ENCODE data around the gene KLHDC7A.

KLHDC7A gene

GRCh38 chr1:18508084-18508483, 27.4 kb downstream of the KLHDC7A start:
- DNase-seq (ENCODE audit: low read depth in 2 of 2), result no peak

- DNase-seq (ENCODE audit: low read depth in 2 of 2), result no peak
Measured at GRCh38 chr1:18511149-18511873, 30.6 kb downstream of the KLHDC7A start.

- DNase-seq (ENCODE audit: low read depth in 2 of 2), result no peak
Measured at GRCh38 chr1:18511874-18512150, 31.1 kb downstream of the KLHDC7A start.

- no peak for DNase-seq (ENCODE audit: low read depth in 2 of 2)
Measured at GRCh38 chr1:18512883-18513282, 32.2 kb downstream of the KLHDC7A start.

- DNase-seq (ENCODE audit: low read depth in 2 of 2), result no peak
Measured at GRCh38 chr1:18513995-18514394, 33.3 kb downstream of the KLHDC7A start.

GRCh38 chr1:18515120-18515667, 34.5 kb downstream of the KLHDC7A start:
- DNase-seq (ENCODE audit: low read depth in 2 of 2), result no peak

- no peak for DNase-seq (ENCODE audit: low read depth in 2 of 2)
Measured at GRCh38 chr1:18516473-18516872, 35.7 kb downstream of the KLHDC7A start.

- DNase-seq (ENCODE audit: low read depth in 2 of 2), result no peak
Measured at GRCh38 chr1:18526436-18527275, 45.9 kb downstream of the KLHDC7A start.

GRCh38 chr1:18527514-18527913, 46.8 kb downstream of the KLHDC7A start:
- no peak for DNase-seq (ENCODE audit: low read depth in 2 of 2)

GRCh38 chr1:18527921-18528320, 47.2 kb downstream of the KLHDC7A start:
- DNase-seq (ENCODE audit: low read depth in 2 of 2), result no peak

GRCh38 chr1:18528616-18529015, 47.9 kb downstream of the KLHDC7A start:
- no peak for DNase-seq (ENCODE audit: low read depth in 2 of 2)

- no peak for DNase-seq (ENCODE audit: low read depth in 2 of 2)
Measured at GRCh38 chr1:18529714-18530113, 49.0 kb downstream of the KLHDC7A start.

- no peak for DNase-seq (ENCODE audit: low read depth in 2 of 2)
Measured at GRCh38 chr1:18530587-18531502, 50.1 kb downstream of the KLHDC7A start.

GRCh38 chr1:18531503-18531845, 50.7 kb downstream of the KLHDC7A start:
- DNase-seq (ENCODE audit: low read depth in 2 of 2), result no peak

- no peak for DNase-seq (ENCODE audit: low read depth in 2 of 2)
Measured at GRCh38 chr1:18532390-18533170, 51.9 kb downstream of the KLHDC7A start.

- no peak for DNase-seq (ENCODE audit: low read depth in 2 of 2)
Measured at GRCh38 chr1:18533259-18533658, 52.5 kb downstream of the KLHDC7A start.

- no peak for DNase-seq (ENCODE audit: low read depth in 2 of 2)
Measured at GRCh38 chr1:18534810-18535205, 54.1 kb downstream of the KLHDC7A start.
